ENCODE results near the gene VWA3B.

The VWA3B gene

DNA sequence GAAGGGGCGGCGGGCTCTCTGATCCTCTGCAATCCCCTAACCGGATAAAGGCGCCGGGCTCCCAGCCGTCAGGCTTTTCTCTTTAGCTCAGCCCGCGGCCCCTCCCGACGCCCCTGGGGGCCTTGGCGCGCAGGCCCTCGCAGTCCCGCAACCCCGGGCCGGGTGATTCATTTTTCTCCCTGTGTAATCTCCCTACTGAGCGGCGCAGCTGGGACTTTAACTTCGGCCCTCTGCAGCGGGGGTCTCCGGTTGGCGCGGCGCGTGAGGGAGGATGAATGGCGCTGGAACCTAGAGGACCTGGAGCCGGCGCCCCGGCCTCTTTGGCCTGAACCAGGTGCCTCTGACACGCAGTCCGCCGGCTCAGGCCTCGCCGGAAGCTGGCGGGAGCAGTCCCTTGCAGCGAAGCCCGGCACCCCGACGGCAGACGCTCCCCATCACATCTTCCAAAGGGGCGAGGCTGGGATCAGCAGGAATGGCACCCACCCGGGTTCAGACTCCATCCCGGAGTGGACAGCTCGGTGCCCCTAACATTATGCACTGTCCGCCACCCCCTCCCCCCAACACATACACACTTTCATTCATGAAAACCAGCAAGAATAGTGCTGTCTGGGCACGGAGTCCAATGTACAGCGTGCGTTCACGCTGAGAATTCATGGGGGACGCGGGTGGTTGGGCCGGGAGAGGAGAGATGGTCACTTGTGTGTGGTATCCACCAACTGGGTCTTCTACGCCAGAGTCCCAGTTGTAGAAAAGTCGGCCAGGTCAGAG lies 260.5 kb downstream of the VWA3B start:
- DNase-seq: no peak

DNA sequence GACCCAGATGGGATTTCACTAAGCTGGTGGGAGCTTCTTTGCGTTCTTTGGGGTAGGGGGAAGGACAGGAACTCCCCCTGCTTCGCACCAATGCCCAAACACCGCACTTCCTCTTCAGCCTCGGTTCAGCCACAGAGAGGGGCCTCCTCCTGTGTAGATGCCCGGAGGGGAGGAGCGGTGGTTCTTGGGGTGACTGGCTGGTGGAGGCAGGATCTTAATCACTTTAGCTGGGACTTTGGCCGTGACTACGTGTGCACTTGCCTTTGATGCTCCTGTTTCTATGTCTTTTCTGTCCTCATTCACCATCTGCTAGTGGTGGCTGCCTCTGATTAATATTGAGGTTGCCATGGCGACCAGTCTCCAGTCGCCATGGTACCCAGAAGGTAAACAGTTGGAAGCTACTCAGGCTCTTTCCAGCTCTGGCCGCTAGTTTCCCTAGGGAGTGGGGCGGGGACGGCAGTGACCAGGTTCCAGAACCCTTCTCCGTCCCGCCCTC lies 261.1 kb downstream of the VWA3B start:
- no peak for DNase-seq

DNA sequence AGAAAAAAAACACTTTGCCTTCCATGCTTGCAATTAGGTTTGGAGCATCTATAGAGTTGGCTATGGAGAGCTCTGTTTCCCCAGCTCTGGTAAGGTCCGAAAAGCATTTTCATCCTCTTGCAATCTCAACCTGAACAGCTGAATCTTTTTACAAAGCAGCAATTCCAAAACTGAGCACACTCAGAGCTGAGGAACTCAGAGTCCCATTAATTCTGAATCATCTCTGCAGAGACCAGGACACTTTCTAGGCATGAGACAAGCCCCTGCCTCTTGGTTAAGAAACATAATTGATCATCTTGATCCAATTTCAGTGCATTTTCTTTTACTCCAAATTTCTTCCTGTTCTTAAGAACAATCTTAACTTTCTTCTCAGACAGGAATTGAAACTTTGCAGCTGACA lies 263.4 kb downstream of the VWA3B start:
- no peak for DNase-seq

DNA sequence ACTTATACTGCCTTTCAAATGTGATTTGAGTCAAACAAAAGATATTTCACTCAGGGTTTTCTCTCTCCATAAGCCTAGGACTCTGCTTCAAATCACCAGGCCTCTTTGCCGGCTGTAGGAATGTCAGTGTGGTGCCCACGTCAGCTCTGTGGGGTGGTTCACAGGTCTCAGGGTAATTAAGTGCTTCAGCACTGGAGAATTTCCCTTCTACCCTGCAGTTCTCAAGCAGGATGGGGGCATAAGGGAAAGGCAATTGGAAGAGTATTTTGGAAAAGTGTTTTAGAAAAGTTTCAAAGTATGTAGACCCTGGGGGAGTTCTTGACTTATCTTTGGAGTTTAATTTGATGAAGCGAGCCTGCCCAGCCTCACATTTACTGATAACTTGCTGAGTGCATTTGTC lies 268.9 kb downstream of the VWA3B start:
- DNase-seq: no peak

DNA sequence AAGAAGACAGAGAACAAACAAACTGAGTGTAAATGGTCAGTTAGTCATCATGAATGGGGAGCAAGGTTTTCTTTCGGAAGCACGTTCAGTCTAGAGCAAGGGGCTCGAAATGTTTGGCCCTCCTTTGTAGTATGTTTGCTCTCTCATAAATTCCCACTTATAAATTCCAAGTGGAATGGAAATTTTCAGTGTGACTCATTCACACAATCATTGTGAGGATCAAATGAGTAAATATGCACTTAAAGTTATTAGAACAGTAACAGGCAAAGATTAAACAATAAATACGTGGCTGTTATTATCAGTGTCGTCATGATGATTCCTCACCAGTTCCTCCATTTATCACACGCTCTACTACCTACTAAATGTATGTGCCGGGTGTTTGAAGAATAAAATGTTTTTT lies 269.8 kb downstream of the VWA3B start:
- no peak for DNase-seq

DNA sequence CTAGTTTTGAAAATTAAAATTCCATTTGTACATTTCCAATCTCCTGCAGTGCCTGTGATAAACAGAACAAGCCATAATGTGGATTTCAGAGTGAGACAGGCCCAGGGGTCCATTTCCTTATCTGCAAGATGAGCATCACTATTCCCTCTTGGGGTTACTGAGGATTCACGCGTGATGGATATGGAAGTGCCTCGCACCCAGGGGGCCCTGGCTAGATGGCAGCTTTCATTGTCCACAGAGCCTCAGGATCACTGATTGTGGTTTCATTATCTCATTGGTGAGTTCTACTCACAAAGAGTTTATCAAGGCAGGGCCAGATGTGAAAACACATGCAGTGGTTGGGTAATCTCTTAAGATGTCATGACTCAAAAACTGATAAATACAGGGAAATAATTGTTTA lies 270.9 kb downstream of the VWA3B start:
- no peak for DNase-seq

DNA sequence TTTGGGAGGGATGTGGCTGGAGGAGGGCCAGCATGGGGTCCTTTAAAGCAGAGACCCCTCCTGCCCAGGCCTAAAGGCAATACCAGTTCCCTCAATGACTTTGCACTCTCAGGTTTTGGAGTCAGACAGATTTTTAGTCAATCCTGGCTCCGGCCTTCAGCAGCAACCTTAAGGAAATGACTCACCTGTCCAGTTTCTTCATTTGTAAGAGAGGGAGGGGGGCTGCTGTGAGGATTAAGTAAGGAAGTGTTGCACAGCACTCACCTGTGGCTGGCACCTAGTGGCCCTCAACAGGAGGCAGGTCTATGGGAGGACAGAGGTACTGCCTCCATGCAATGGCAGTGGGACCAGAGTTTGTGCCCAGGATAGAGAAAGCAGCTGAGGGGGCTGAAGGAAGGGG lies 273.0 kb downstream of the VWA3B start:
- DNase-seq: no peak
